Endothelial cell of umbilical vein (primary cell): ENCODE results near the gene OSCAR. TPM values are rescaled to one million over a fixed set of nuclear protein-coding genes. Genes with fewer than 3 reads are reported as not detected.

Source experiments
- BruUV-seq: library from RNA; stranded (reverse); fragments of 400-500 nt; replicated peaks from 2 replicates; lab custom pipeline; 2021; lab: Mats Ljungman, UMichigan
- CTCF ChIA-PET: fragments of 300-600, 350-600 bp; sonication (Branson Sonifier 250); formaldehyde crosslinking; loops from one replicate; lab custom pipeline; 2021; ENCODE audit warnings: antibody characterized with exemption, inconsistent platforms; lab: Charles Lee
- POLR2A ChIA-PET: fragments of 300-600, 350-600 bp; sonication (Branson Sonifier 250); formaldehyde crosslinking; loops from one replicate; lab custom pipeline; 2021; ENCODE audit warnings: antibody characterized with exemption, inconsistent platforms; lab: Charles Lee
- DNase-seq: peaks from one replicate; pipeline ENCODE4 v3.0.0-alpha.2; 2011; ENCODE audit warnings: low read depth, low spot score
- FAIRE-seq: peaks from 2 replicates; lab custom pipeline; 2011; peaks lifted over from hg19 to GRCh38; lab: Jason Lieb, UNC
- H2AFZ ChIP-seq: 2 replicates; pipeline ENCODE4 v1.6.0; 2012; ENCODE audit warnings: low read depth, low read length, control low read depth, inconsistent platforms
- H3K27ac ChIP-seq: 2 replicates; pipeline ENCODE4 v1.5.1; 2011; ENCODE audit warnings: low read depth, mild to moderate bottlenecking, control low read depth, low read length, moderate library complexity; ENCODE audit not compliant: insufficient read depth
- H3K27me3 ChIP-seq, 2 experiments: 2 replicates each; pipeline versions ENCODE4 v1.6.0 to v1.6.1; 2011; ENCODE audit warnings: low read length in 2 of 2, mixed read lengths in 1 of 2; ENCODE audit not compliant: control insufficient read depth in 2 of 2, insufficient read depth in 2 of 2
- H3K36me3 ChIP-seq, 2 experiments: 2 replicates in 1 of 2; 3 replicates in 1 of 2; pipeline ENCODE4 v1.5.1; 2011; ENCODE audit warnings: low read length in 2 of 2, mild to moderate bottlenecking in 1 of 2, moderate library complexity in 1 of 2; ENCODE audit not compliant: control insufficient read depth in 2 of 2, insufficient read depth in 2 of 2; ENCODE audit errors: extremely low read depth in 1 of 2
- H3K4me1 ChIP-seq: 3 replicates; pipeline ENCODE4 v1.5.1; 2011; ENCODE audit warnings: mild to moderate bottlenecking, low read length; ENCODE audit not compliant: control insufficient read depth, insufficient read depth; ENCODE audit errors: extremely low read depth
- H3K4me2 ChIP-seq: 2 replicates; pipeline ENCODE4 v1.6.1; 2011; ENCODE audit warnings: low read length, control low read depth, mixed read lengths; ENCODE audit not compliant: insufficient read depth
- H3K4me3 ChIP-seq, 3 experiments: fragments of 200-600 bp in 1 of 3; sonication (generic), shearing (Covaris generic) in 1 of 3; replicated peaks in 1 of 3; 2 replicates each; pipeline ENCODE4 v1.5.1; 2011 to 2016; ENCODE audit warnings: control low read depth in 3 of 3, low read length in 3 of 3, mild to moderate bottlenecking in 2 of 3, inconsistent platforms in 1 of 3, low read depth in 1 of 3, moderate library complexity in 1 of 3; ENCODE audit not compliant: insufficient read depth in 1 of 3
- H3K79me2 ChIP-seq: 2 replicates; pipeline ENCODE4 v1.6.0; 2012; ENCODE audit warnings: low read length, inconsistent platforms; ENCODE audit not compliant: control insufficient read depth, insufficient read depth
- H3K9ac ChIP-seq: replicated peaks from 2 replicates; pipeline ENCODE3; 2011; ENCODE audit warnings: low read length, control low read depth; ENCODE audit not compliant: insufficient read depth; ENCODE audit errors: extremely low read depth
- H3K9me1 ChIP-seq: replicated peaks from 3 replicates; pipeline ENCODE4 v1.6.0; 2011; ENCODE audit warnings: mild to moderate bottlenecking, low read length; ENCODE audit not compliant: control insufficient read depth, insufficient read depth; ENCODE audit errors: extremely low read depth
- H3K9me3 ChIP-seq: replicated peaks from 2 replicates; pipeline ENCODE4 v1.5.1; 2012; ENCODE audit warnings: low read length, inconsistent platforms; ENCODE audit not compliant: control insufficient read depth, insufficient read depth
- H4K20me1 ChIP-seq: replicated peaks from 2 replicates; pipeline ENCODE3; 2011; ENCODE audit warnings: mild to moderate bottlenecking, low read length; ENCODE audit not compliant: control insufficient read depth, insufficient read depth; ENCODE audit errors: extremely low read depth
- EZH2 ChIP-seq: IDR thresholded peaks from 2 replicates; pipeline ENCODE4 v1.6.1; 2012; ENCODE audit warnings: borderline replicate concordance, low read depth, mild to moderate bottlenecking, moderate library complexity, low read length, inconsistent platforms; ENCODE audit not compliant: severe bottlenecking
- FOS ChIP-seq: IDR thresholded peaks from 2 replicates; pipeline ENCODE4 v1.6.1; 2011; ENCODE audit warnings: mild to moderate bottlenecking, low read length, moderate library complexity, borderline replicate concordance; ENCODE audit not compliant: insufficient read depth
- GATA2 ChIP-seq: IDR thresholded peaks from 2 replicates; pipeline ENCODE4 v1.7.0; 2011; ENCODE audit warnings: low read depth, mild to moderate bottlenecking, moderate library complexity, mixed read lengths, low read length; ENCODE audit not compliant: insufficient read length, insufficient read depth
- MAX ChIP-seq: IDR thresholded peaks from 2 replicates; pipeline ENCODE4 v1.6.1; 2011; ENCODE audit not compliant: insufficient read depth, insufficient read length
- MYC ChIP-seq: IDR thresholded peaks from one replicate; pipeline ENCODE4 v1.6.1; 2011; ENCODE audit warnings: mild to moderate bottlenecking, low read depth, low read length
- POLR2A ChIP-seq: IDR thresholded peaks from 2 replicates; pipeline ENCODE4 v1.6.1; 2012; ENCODE audit warnings: low read depth, mild to moderate bottlenecking, control low read depth, low read length
- POLR2AphosphoS5 ChIP-seq: IDR thresholded peaks from 2 replicates; pipeline ENCODE4 v1.6.1; 2012; ENCODE audit warnings: low read depth, mild to moderate bottlenecking, control low read depth, low read length, moderate library complexity; ENCODE audit not compliant: insufficient read depth
- dilution Hi-C: fragments of 300-500 bp; cut with MboI; formaldehyde crosslinking; loops from one replicate; pipeline ENCODE4 v1.15.0; 2019; ENCODE audit warnings: low sequenced_read_pairs; ENCODE audit not compliant: extremely low pct_ligation_motif_present
- intact Hi-C: fragments of 100-400 bp; cut with micrococcal nuclease; formaldehyde crosslinking; loops from one replicate; pipeline ENCODE4 v1.10.0; 2022
- polyA plus RNA-seq, 4 experiments: library from polyadenylated mRNA; depleted of rRNA in 3 of 4; stranded (reverse) in 3 of 4; unstranded in 1 of 4; fragments of >200 nt; gene quantifications; 2 replicates each; pipeline versions ENCODE4 v1.2.1 to v1.2.3, GENCODE V29; 2011 to 2012; ENCODE audit warnings: missing spikeins in 1 of 4
- total RNA-seq: library from RNA; stranded (reverse); gene quantifications from 2 replicates; pipeline ENCODE4 v1.2.3, GENCODE V29; 2021
- TF ChIP-seq, protein P1 (sequence below), 2 donors: IDR thresholded peaks; 1 replicate in 1 of 2; 2 replicates in 1 of 2; pipeline ENCODE4 v1.5.1; 2011; ENCODE audit warnings: low read length in 2 of 2, mild to moderate bottlenecking in 2 of 2, moderate library complexity in 2 of 2, control low read depth in 1 of 2, inconsistent platforms in 1 of 2, low read depth in 1 of 2; ENCODE audit not compliant: insufficient read depth in 1 of 2; ENCODE audit errors: extremely low read depth in 1 of 2

OSCAR gene
- total and polyA plus RNA-seq, 2 donors (not counting 3 experiments of a cell fraction or from before 2014, with no cell fraction given): 0.08 TPM; not detected in 1

DNA sequence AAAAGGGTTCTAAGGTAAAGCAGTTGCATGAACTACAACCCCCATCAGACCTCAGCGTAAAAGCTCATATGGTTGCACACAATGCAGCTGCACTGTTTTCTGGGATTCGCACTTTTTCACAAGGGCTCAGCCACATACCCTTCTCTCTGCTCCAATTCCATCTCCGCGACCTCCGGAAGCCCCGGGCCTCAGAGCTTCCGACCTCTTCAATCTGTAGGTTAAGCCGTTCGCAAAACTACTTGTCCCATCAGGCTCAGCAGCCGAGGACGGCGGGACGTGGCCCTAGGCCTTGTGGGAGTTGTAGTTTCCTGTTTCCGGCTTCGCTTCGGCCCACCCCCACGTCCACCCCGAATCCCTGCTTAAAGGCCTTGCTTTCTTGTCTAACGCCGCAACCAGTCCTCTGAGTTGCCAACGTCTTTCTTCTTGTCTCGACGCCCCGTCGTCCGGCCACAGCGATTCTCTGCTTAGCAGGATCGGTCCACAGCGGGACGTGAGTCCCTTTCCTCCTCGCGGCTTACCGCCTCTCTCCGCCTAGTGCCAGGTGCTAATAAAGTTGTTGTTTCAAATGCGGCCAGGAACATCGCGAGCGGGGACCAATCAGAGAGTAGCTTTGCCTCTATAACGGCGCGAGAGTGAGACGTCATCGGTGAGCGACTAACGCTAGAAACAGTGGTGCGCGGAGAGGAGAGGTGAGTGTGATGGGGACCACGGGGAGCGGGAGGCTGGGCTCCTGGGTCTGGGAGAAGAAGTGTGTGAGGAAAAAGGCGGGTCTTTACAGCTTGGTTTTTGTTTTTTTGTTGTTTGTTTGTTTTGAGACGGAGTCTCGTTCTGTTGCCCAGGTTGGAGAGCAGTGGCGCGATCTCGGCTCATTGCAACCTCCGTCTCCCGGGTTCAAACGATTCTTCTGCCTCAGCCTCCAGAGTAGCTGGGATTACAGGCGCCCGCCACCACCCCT lies 14.8 kb upstream of the OSCAR start, which contains the start of the genes PRPF31 and TFPT:
Gene PRPF31, plus strand, starts transcription at position 646 of the 955 bp plus-strand sequence. CDS start 2,525 bp downstream, outside the sequence.
Gene TFPT, minus strand, starts transcription at position 549 of the 955 bp plus-strand sequence. Its CDS starts 388 bp downstream, at position 161.
- peak; percentile 97 for FAIRE-seq
- ChIA-PET POLR2A (interaction anchor here (0.7 to 2.1 kb wide), 4 partner anchors 8 to 86 kb away, joined by 3 to 13 read pairs (median 4); partner anchors contain the start of genes CNOT3 and MBOAT7), CTCF (interaction anchor here (0.7 to 1.7 kb wide), 6 partner anchors 8 to 307 kb away, joined by 3 to 5 read pairs (median 4); partner anchors contain the start of gene CNOT3)
- Histone ChIP-seq H3K9me3 (no peaks in the 10 kb centered on the region), H3K36me3 (peaks cover 7 to 13% of the 10 kb centered on the region in 2 experiments), H4K20me1 (no peaks in the 10 kb centered on the region), H3K4me1 (peaks cover 7% of the 10 kb centered on the region), H3K4me2 (peak within 1 kb of the TSS; percentile 84), H3K79me2 (peaks cover 17% of the 10 kb centered on the region), H3K9me1 (no peaks in the 10 kb centered on the region), H3K27me3 (no peaks in the 10 kb centered on the region), H3K9ac (peak within 1 kb of the TSS; percentile 82), H3K4me3 (peak within 1 kb of the TSS; percentile 51 to 81 (median 68)), H3K27ac (peak within 1 kb of the TSS; percentile 73), H2AFZ (peak within 1 kb of the TSS; percentile 70)
- TSS peak; percentile 61 for BruUV-seq
- dilution Hi-C loops: no loop called here
- no peak for TF ChIP-seq MAX
- TF ChIP-seq POLR2A: peak; percentile 71
- TF ChIP-seq, protein P1, sequence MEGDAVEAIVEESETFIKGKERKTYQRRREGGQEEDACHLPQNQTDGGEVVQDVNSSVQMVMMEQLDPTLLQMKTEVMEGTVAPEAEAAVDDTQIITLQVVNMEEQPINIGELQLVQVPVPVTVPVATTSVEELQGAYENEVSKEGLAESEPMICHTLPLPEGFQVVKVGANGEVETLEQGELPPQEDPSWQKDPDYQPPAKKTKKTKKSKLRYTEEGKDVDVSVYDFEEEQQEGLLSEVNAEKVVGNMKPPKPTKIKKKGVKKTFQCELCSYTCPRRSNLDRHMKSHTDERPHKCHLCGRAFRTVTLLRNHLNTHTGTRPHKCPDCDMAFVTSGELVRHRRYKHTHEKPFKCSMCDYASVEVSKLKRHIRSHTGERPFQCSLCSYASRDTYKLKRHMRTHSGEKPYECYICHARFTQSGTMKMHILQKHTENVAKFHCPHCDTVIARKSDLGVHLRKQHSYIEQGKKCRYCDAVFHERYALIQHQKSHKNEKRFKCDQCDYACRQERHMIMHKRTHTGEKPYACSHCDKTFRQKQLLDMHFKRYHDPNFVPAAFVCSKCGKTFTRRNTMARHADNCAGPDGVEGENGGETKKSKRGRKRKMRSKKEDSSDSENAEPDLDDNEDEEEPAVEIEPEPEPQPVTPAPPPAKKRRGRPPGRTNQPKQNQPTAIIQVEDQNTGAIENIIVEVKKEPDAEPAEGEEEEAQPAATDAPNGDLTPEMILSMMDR (IDR thresholded peaks at IDR 0.05; ENCODE audit: extremely low read depth in 1 of 2, insufficient read depth in 1 of 2, low read depth in 1 of 2, low read length in 2 of 2): no peak
- TF ChIP-seq FOS: no peak
- no peak for TF ChIP-seq GATA2
- TF ChIP-seq POLR2AphosphoS5: peak; percentile 64
- TF ChIP-seq EZH2: no peak
- peak; percentile 39 for TF ChIP-seq MYC
- peak; percentile 98 for DNase-seq
- intact Hi-C loops: loop anchor here (1.0 to 5.0 kb wide), 4 partner anchors 13 to 133 kb away; partner anchors contain the start of genes CNOT3, LENG1 and NDUFA3
